ENCODE results near the gene TRMT6. TPM values are rescaled to one million over a fixed set of nuclear protein-coding genes. Genes with fewer than 3 reads are reported as not detected.

The TRMT6 gene
- total RNA-seq, 1 donor from 2014 or later, result 15.8 TPM

DNA sequence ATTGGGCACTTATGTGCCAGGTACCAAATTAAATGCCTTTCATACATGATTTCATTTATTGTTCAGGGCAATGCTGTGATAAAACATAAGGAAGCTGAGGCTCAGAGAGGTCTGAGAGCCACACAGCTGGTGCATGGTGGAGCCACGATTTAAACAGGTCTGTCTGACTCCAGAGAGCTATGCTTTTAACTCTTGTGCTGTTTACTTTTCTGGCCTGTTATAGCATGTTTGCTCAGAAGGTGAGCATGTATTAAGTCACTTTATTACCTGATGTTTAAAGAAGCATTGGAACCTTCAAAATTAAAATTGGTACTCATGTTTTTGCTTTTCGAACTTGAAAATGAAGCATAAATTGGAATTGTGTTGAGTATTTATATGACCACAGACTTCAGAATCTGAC is 26.9 kb upstream of the TRMT6 start:
- Mint-ChIP-seq H3K4me3 (ENCODE audit: low read depth) (no peak overlapping the region), H3K4me1 (ENCODE audit: low read depth) (no peaks in the 10 kb centered on the region), H3K36me3 (ENCODE audit: insufficient read depth) (peaks cover 7% of the 10 kb centered on the region), H3K27ac (no peak overlapping the region), H3K27me3 (no peaks in the 10 kb centered on the region), H3K9me3 (ENCODE audit: low read depth) (no peaks in the 10 kb centered on the region)
- no peak for DNase-seq (ENCODE audit: low spot score, unreplicated experiment)
- TF ChIP-seq, protein P1, sequence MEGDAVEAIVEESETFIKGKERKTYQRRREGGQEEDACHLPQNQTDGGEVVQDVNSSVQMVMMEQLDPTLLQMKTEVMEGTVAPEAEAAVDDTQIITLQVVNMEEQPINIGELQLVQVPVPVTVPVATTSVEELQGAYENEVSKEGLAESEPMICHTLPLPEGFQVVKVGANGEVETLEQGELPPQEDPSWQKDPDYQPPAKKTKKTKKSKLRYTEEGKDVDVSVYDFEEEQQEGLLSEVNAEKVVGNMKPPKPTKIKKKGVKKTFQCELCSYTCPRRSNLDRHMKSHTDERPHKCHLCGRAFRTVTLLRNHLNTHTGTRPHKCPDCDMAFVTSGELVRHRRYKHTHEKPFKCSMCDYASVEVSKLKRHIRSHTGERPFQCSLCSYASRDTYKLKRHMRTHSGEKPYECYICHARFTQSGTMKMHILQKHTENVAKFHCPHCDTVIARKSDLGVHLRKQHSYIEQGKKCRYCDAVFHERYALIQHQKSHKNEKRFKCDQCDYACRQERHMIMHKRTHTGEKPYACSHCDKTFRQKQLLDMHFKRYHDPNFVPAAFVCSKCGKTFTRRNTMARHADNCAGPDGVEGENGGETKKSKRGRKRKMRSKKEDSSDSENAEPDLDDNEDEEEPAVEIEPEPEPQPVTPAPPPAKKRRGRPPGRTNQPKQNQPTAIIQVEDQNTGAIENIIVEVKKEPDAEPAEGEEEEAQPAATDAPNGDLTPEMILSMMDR (IDR thresholded peaks at IDR 0.05; ENCODE audit: unreplicated experiment), result no peak

- DNase-seq (ENCODE audit: low spot score, unreplicated experiment), result no peak
- Mint-ChIP-seq H3K36me3 (ENCODE audit: insufficient read depth) (peaks cover 7% of the 10 kb centered on the region), H3K27me3 (no peaks in the 10 kb centered on the region), H3K4me3 (ENCODE audit: low read depth) (no peak overlapping the region), H3K27ac (no peak overlapping the region), H3K4me1 (ENCODE audit: low read depth) (peaks cover 5% of the 10 kb centered on the region), H3K9me3 (ENCODE audit: low read depth) (no peaks in the 10 kb centered on the region)
- TF ChIP-seq, protein P1 (IDR thresholded peaks at IDR 0.05; ENCODE audit: unreplicated experiment), result no peak
Observed at GRCh38 chr20:5975778-5976177, 25.4 kb upstream of the TRMT6 start.

DNA sequence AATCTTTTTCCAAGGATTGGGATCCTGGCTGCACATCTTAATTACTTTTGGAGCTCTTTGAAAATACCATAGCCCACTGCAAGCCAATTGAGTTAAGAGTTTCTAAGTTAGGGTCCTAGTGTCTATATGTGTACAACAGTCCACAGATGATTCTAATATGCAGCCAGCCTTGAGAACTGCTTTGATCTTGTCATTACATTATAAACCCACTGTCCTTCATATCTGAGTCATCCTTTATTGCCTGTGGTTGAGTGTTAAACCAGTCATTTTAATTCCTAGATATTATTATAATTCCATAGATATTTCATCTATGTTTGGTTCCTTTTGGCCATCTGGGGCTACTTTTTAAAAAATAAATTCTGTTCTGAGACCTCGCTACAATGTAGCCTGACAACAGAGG is 24.2 kb upstream of the TRMT6 start:
- Mint-ChIP-seq H3K4me1 (ENCODE audit: low read depth) (peaks cover 5% of the 10 kb centered on the region), H3K27me3 (no peaks in the 10 kb centered on the region), H3K9me3 (ENCODE audit: low read depth) (no peaks in the 10 kb centered on the region), H3K36me3 (ENCODE audit: insufficient read depth) (peaks cover 6% of the 10 kb centered on the region), H3K27ac (no peak overlapping the region), H3K4me3 (ENCODE audit: low read depth) (no peak overlapping the region)
- TF ChIP-seq, protein P1 (IDR thresholded peaks at IDR 0.05; ENCODE audit: unreplicated experiment), result no peak
- no peak for DNase-seq (ENCODE audit: low spot score, unreplicated experiment)

DNA sequence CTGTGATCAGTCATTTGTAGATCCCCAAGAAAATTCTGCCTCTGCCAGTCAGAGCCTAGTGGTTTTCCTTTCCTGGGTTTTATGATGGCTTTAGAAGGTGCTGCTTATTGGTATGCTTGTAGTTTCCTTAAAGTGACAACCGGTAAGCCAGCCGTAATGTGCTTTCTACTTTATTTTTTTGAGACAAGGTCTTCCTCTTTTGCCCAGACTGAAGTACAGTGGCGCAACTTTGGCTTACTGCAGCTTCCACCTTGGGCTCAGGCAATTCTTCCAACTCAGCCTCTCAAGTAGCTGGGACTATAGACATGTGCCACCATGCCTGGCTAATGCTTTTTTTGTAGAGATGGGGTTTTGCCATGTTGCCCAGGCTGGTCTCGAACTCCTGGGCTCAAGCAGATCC is 23.6 kb upstream of the TRMT6 start:
- Mint-ChIP-seq H3K36me3 (ENCODE audit: insufficient read depth) (peaks cover 4% of the 10 kb centered on the region), H3K4me1 (ENCODE audit: low read depth) (peaks cover 5% of the 10 kb centered on the region), H3K27me3 (no peaks in the 10 kb centered on the region), H3K27ac (no peak overlapping the region), H3K4me3 (ENCODE audit: low read depth) (no peak overlapping the region), H3K9me3 (ENCODE audit: low read depth) (no peaks in the 10 kb centered on the region)
- DNase-seq (ENCODE audit: low spot score, unreplicated experiment), result no peak
- TF ChIP-seq, protein P1 (IDR thresholded peaks at IDR 0.05; ENCODE audit: unreplicated experiment), result no peak

- Mint-ChIP-seq H3K4me3 (ENCODE audit: low read depth) (no peak overlapping the region), H3K9me3 (ENCODE audit: low read depth) (no peaks in the 10 kb centered on the region), H3K36me3 (ENCODE audit: insufficient read depth) (peaks cover 4% of the 10 kb centered on the region), H3K4me1 (ENCODE audit: low read depth) (peaks cover 5% of the 10 kb centered on the region), H3K27me3 (no peaks in the 10 kb centered on the region), H3K27ac (no peak overlapping the region)
- TF ChIP-seq, protein P1 (IDR thresholded peaks at IDR 0.05; ENCODE audit: unreplicated experiment), result no peak
- no peak for DNase-seq (ENCODE audit: low spot score, unreplicated experiment)
Observed at GRCh38 chr20:5973172-5973571, 22.8 kb upstream of the TRMT6 start.

Data from progenitor cell of endocrine pancreas (in vitro differentiated cells).